Mucosa of descending colon (tissue), 3 donors: Measurements from ENCODE around the gene NT5C1B. TPM values are rescaled to one million over a fixed set of nuclear protein-coding genes. Genes with fewer than 3 reads are reported as not detected.

ENCODE experiments used
- ATAC-seq: fragments of 200-7000 bp; cut with Tn5 transposase; one replicate; pipeline ENCODE4 v1.9.1; 2020; ENCODE audit warnings: mild to moderate bottlenecking, moderate library complexity
- DNase-seq, 3 donors: peaks; one replicate each; pipeline ENCODE4 v3.0.0-alpha.2; 2020
- H3K36me3 ChIP-seq: fragments of 200-600 bp; one replicate; pipeline ENCODE4 v1.8.0; 2021; ENCODE audit warnings: low read depth, mild to moderate bottlenecking
- H3K4me1 ChIP-seq: fragments of 200-600 bp; one replicate; pipeline ENCODE4 v1.8.0; 2021; ENCODE audit warnings: low read depth, mild to moderate bottlenecking
- H3K4me3 ChIP-seq: fragments of 200-600 bp; one replicate; pipeline ENCODE4 v1.8.0; 2021; ENCODE audit warnings: mild to moderate bottlenecking
- H3K9me3 ChIP-seq: fragments of 200-600 bp; one replicate; pipeline ENCODE4 v1.8.0; 2021; ENCODE audit warnings: mild to moderate bottlenecking
- intact Hi-C, 2 donors: fragments of 100-400 bp; cut with DNase I in 1 of 2; cut with micrococcal nuclease in 1 of 2; formaldehyde crosslinking; loops; one replicate each; pipeline versions ENCODE4 v1.11.0 to v1.11.1; 2022; cut with DNase I, micrococcal nuclease
- total RNA-seq, 3 donors: library from RNA; stranded (reverse); fragmentation: NEBNext Ultra II Directional in 2 of 3; extraction: Animal tissue kit (Norgen Biotek cat#: 25700) in 2 of 3; gene quantifications; one replicate each; pipeline versions ENCODE4 v1.2.1 to v1.2.4, GENCODE V29; 2021 to 2023
- TF ChIP-seq, protein P1 (sequence below): fragments of 200-600 bp; IDR thresholded peaks from one replicate; pipeline ENCODE4 v1.8.0; 2022; ENCODE audit warnings: antibody characterized with exemption, mild to moderate bottlenecking
- donor health status: DM: no; HTN: no; CAD: no; lungs with moderate emphysema.
- donor health status: DM: no; HTN: no; CAD: no.
- donor health status: DM: no; HTN: yes; CAD: no.

Gene NT5C1B
- total RNA-seq, 3 donors from 2014 or later = not detected

DNA sequence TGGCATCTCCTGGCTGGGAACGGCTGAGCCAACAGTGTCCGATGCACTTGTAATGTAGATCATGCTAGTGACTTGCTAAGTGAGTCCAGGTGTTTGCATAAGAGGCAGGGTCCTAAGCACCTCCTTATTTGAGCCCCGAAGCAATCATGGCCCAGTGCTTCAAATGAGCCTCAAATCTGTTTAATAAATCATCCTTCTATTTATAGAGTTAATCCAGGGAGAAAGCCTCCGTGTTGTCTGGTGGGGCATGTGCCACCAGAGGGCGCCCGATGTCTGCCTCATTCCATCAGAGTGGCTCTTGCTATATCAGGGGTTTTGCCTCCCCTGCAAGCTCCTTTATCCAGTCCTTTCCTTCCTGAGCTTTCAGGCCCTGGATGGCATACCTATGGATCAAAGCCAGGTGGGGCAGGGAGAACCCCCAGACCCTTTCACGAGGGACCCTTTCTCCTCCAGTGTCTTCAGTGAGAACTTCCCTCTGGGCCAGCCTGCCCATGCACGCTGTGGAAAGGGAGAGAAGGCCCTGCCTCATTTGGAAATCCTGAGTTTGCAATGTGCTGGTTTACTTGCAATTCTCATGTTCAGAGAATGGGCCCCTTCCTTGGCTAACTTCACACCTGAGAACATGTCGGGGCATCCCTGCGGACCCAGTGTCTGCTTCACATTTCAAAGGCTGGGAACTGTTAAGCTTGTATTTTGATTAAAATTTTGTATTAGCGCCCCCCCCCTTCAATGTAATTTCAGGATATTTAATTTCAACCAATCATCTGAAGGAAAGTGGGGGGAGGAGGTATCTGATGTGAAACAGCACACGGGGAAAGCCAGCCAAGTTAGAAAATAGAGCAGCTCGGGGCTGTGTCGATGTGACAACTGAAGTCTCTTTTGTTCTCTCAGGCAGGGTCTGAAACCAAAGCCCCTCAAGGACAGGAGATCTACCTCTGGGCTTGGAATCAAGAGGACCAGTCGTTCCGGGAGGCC lies 68.6 kb downstream of the NT5C1B start:
- no peak overlapping the region for H3K4me3 ChIP-seq
- H3K4me1 ChIP-seq = no peaks in the 10 kb centered on the region
- ATAC-seq = peak; percentile 83
- peak; percentile 71 to 91 (median 86) for DNase-seq
- no peaks in the 10 kb centered on the region for H3K36me3 ChIP-seq
- H3K9me3 ChIP-seq = no peaks in the 10 kb centered on the region
- TF ChIP-seq, protein P1, sequence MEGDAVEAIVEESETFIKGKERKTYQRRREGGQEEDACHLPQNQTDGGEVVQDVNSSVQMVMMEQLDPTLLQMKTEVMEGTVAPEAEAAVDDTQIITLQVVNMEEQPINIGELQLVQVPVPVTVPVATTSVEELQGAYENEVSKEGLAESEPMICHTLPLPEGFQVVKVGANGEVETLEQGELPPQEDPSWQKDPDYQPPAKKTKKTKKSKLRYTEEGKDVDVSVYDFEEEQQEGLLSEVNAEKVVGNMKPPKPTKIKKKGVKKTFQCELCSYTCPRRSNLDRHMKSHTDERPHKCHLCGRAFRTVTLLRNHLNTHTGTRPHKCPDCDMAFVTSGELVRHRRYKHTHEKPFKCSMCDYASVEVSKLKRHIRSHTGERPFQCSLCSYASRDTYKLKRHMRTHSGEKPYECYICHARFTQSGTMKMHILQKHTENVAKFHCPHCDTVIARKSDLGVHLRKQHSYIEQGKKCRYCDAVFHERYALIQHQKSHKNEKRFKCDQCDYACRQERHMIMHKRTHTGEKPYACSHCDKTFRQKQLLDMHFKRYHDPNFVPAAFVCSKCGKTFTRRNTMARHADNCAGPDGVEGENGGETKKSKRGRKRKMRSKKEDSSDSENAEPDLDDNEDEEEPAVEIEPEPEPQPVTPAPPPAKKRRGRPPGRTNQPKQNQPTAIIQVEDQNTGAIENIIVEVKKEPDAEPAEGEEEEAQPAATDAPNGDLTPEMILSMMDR = peak; percentile 70
- intact Hi-C loops = loop anchor here in 1 of 2 donors (5.0 to 10.0 kb wide), 2 partner anchors 234 to 1342 kb away; no protein-coding TSS in a partner anchor

DNA sequence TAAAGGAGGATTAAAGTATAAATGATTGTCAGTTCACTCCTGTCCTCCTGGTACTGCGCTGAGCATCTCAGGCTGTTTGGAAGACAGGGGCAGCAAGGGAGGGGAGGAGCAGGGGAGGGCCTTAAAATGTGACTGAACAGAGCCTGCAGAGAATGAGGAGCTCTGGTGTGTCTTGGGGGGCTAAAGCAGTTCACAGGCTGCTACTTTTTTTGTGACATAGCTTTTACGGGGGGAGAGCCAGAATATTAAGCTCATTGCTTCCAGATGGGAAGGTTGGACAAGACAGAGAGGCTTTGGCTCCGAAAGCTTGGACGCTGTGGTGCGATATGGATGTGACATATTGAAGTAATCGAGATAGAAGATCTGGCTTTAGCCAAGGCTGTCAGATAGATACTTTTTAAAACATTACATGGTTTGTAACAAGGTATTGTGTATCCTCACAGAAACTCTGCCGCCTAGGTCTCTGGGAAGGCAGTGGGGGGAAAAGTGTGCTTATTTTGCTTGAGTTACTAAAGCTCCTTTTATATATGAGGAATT lies 69.4 kb downstream of the NT5C1B start:
- no peaks in the 10 kb centered on the region for H3K9me3 ChIP-seq
- H3K36me3 ChIP-seq = no peaks in the 10 kb centered on the region
- ATAC-seq (no peak), DNase-seq (no peak)
- H3K4me1 ChIP-seq = no peaks in the 10 kb centered on the region
- TF ChIP-seq, protein P1 = no peak
- intact Hi-C loops = loop anchor here (5.0 to 10.0 kb wide), 3 partner anchors 235 to 1342 kb away; partner anchors contain the start of gene OSR1 (in 1 of the 2)
- no peak overlapping the region for H3K4me3 ChIP-seq

GRCh38 chr2:18518116-18519111 lies 71.0 kb downstream of the NT5C1B start:
- H3K4me3 ChIP-seq = no peak overlapping the region
- DNase-seq (no peak), ATAC-seq (no peak)
- TF ChIP-seq, protein P1 = no peak
- no peaks in the 10 kb centered on the region for H3K36me3 ChIP-seq
- no peaks in the 10 kb centered on the region for H3K4me1 ChIP-seq
- H3K9me3 ChIP-seq = no peaks in the 10 kb centered on the region
- intact Hi-C loops = loop anchor here in 1 of 2 donors (10.0 kb wide), 1 partner anchor 836 kb away; the partner anchor contains the start of gene OSR1

- no peak overlapping the region for H3K4me3 ChIP-seq
- no peaks in the 10 kb centered on the region for H3K36me3 ChIP-seq
- H3K4me1 ChIP-seq = no peaks in the 10 kb centered on the region
- ATAC-seq (no peak), DNase-seq (no peak)
- no peaks in the 10 kb centered on the region for H3K9me3 ChIP-seq
- TF ChIP-seq, protein P1 = no peak
- intact Hi-C loops = loop anchor here in 1 of 2 donors (10.0 kb wide), 1 partner anchor 837 kb away; the partner anchor contains the start of gene OSR1
Measured at GRCh38 chr2:18517386-18517785, 72.0 kb downstream of the NT5C1B start.

DNA sequence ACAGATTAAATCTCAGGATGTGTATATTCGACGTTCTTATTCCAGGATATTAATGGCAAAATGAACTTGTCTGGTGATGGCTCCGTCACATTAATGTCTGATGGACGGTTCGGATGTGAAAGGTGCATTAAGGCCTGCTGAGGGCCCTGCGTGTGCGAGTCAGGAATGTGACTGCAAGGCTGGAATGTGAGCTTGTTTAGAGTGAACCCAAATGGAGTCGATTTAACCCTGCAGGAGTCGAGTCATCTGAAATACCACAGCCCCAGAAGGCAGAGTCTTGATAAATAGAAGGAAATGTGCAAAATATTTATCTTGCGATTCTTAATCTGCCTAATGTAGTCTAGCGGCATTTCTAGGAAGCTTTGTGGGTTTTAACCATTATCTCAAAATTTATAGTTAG lies 73.3 kb downstream of the NT5C1B start:
- intact Hi-C loops = loop anchor here in 1 of 2 donors (10.0 kb wide), 1 partner anchor 839 kb away; the partner anchor contains the start of gene OSR1
- Histone ChIP-seq H3K4me3 (no peak overlapping the region), H3K36me3 (no peaks in the 10 kb centered on the region), H3K4me1 (no peaks in the 10 kb centered on the region), H3K9me3 (no peaks in the 10 kb centered on the region)
- DNase-seq (no peak), ATAC-seq (no peak)
- TF ChIP-seq, protein P1 = no peak
